Endodermal cell (in vitro differentiated cells): ENCODE results near the gene SMIM11. TPM values are rescaled to one million over a fixed set of nuclear protein-coding genes. Genes with fewer than 3 reads are reported as not detected.
A peak's percentile ranks its signal among the peaks of the same experiment; 100 is the strongest.

Source experiments
- DNase-seq: peaks from one replicate; pipeline ENCODE4 v3.0.0-alpha.2; 2017
- H3K27ac ChIP-seq: 2 replicates; pipeline ENCODE4 v1.5.1; 2013; ENCODE audit warnings: mild to moderate bottlenecking, low read depth, low read length, moderate library complexity
- H3K27me3 ChIP-seq: 2 replicates; pipeline ENCODE4 v1.6.1; 2013; ENCODE audit warnings: mild to moderate bottlenecking, low read length, moderate library complexity; ENCODE audit not compliant: insufficient read depth, control insufficient read depth, poor library complexity, severe bottlenecking
- H3K36me3 ChIP-seq: 2 replicates; pipeline ENCODE4 v1.7.0; 2013; ENCODE audit warnings: mild to moderate bottlenecking, low read length, moderate library complexity; ENCODE audit not compliant: control insufficient read depth, insufficient read depth
- H3K4me1 ChIP-seq: one replicate; pipeline ENCODE4 v1.7.0; 2013; ENCODE audit warnings: low read length; ENCODE audit not compliant: control insufficient read depth, insufficient read depth
- H3K4me3 ChIP-seq: 2 replicates; pipeline ENCODE4 v1.5.1; 2013; ENCODE audit warnings: mild to moderate bottlenecking, low read length, moderate library complexity
- H3K9ac ChIP-seq: 2 replicates; pipeline ENCODE4 v1.6.1; 2013; ENCODE audit warnings: mild to moderate bottlenecking, low read length, moderate library complexity; ENCODE audit not compliant: poor library complexity, severe bottlenecking; ENCODE audit errors: extremely low read depth
- H3K9me3 ChIP-seq: 2 replicates; pipeline ENCODE4 v1.6.1; 2013; ENCODE audit warnings: mild to moderate bottlenecking, low read length, moderate library complexity; ENCODE audit not compliant: control insufficient read depth
- H3K27ac Mint-ChIP-seq: 2 replicates; pipeline ENCODE4 v1.8.0; 2020; ENCODE audit warnings: mixed read lengths
- H3K27me3 Mint-ChIP-seq: 2 replicates; pipeline ENCODE4 v1.8.0; 2021; ENCODE audit warnings: mild to moderate bottlenecking, mixed read lengths; ENCODE audit not compliant: insufficient read depth
- H3K36me3 Mint-ChIP-seq: 2 replicates; pipeline ENCODE4 v1.8.0; 2020; ENCODE audit warnings: low read depth, mixed read lengths
- H3K4me1 Mint-ChIP-seq: 2 replicates; pipeline ENCODE4 v1.8.0; 2020; ENCODE audit warnings: mixed read lengths
- H3K4me3 Mint-ChIP-seq: 2 replicates; pipeline ENCODE4 v1.8.0; 2020; ENCODE audit warnings: mild to moderate bottlenecking, moderate library complexity, mixed read lengths
- H3K9me3 Mint-ChIP-seq: 2 replicates; pipeline ENCODE4 v1.8.0; 2020; ENCODE audit warnings: mild to moderate bottlenecking, mixed read lengths
- WGBS, 2 experiments: methylation state at CpG; one replicate each; pipeline versions ENCODE4 v1.1.5 to v1.1.7; 2013; ENCODE audit warnings: missing lambda C conversion rate in 2 of 2, mixed read lengths in 1 of 2; ENCODE audit not compliant: insufficient coverage in 1 of 2, insufficient read length in 1 of 2; 5-methylcytosine and 5-hydroxymethylcytosine counted together
- total RNA-seq, 2 donors: library from RNA; stranded (reverse); fragmentation: NEBNext Ultra II Directional in 1 of 2; extraction: Animal tissue kit (Norgen Biotek cat#: 25700) in 1 of 2; gene quantifications; 2 replicates in 1 of 2; 3 replicates in 1 of 2; pipeline ENCODE4 v1.2.1, GENCODE V29; 2021
- TF ChIP-seq, protein P1 (sequence below): fragments of 200-600 bp; sonication (generic); conservative IDR thresholded peaks from 2 replicates; pipeline ENCODE4 v1.5.0; 2021; ENCODE audit warnings: antibody characterized with exemption, mild to moderate bottlenecking

SMIM11 gene
- total RNA-seq, 2 donors from 2014 or later = 2.4 to 10.5 TPM

DNA sequence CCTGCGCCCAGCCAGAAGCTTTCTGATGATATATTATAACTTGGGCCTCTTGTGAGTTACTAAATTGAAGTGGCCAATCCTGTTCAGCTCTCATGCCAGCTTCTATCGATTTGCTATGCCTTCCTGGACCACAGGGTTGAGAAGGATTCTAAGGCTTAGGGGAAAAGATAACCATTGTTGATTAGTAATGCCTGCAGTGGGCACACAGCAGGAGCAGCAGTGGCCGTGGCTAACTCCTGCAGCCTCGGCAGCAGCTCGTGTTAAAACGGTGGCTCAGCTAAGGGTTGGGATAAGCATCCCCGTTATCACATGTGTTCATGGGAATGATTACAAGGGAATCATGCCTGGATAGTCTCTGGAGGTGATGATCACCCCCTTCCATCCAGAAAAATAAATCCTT, 32.0 kb upstream of the SMIM11 start:
- Histone ChIP-seq H3K36me3 (no peaks in the 10 kb centered on the region), H3K27me3 (no peaks in the 10 kb centered on the region), H3K4me1 (no peaks in the 10 kb centered on the region), H3K9me3 (no peaks in the 10 kb centered on the region), H3K4me3 (no peak overlapping the region), H3K9ac (no peak overlapping the region), H3K27ac (no peak overlapping the region)
- Mint-ChIP-seq H3K4me3 (no peak overlapping the region), H3K27me3 (no peaks in the 10 kb centered on the region), H3K27ac (no peak overlapping the region), H3K36me3 (no peaks in the 10 kb centered on the region), H3K4me1 (no peaks in the 10 kb centered on the region), H3K9me3 (peaks cover 2% of the 10 kb centered on the region)
- peak; percentile 38 for DNase-seq
- TF ChIP-seq, protein P1, sequence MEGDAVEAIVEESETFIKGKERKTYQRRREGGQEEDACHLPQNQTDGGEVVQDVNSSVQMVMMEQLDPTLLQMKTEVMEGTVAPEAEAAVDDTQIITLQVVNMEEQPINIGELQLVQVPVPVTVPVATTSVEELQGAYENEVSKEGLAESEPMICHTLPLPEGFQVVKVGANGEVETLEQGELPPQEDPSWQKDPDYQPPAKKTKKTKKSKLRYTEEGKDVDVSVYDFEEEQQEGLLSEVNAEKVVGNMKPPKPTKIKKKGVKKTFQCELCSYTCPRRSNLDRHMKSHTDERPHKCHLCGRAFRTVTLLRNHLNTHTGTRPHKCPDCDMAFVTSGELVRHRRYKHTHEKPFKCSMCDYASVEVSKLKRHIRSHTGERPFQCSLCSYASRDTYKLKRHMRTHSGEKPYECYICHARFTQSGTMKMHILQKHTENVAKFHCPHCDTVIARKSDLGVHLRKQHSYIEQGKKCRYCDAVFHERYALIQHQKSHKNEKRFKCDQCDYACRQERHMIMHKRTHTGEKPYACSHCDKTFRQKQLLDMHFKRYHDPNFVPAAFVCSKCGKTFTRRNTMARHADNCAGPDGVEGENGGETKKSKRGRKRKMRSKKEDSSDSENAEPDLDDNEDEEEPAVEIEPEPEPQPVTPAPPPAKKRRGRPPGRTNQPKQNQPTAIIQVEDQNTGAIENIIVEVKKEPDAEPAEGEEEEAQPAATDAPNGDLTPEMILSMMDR = no peak
- WGBS, 2 experiments = 85 to 89% methylated on average over 7 of the region's 7 CpGs

DNA sequence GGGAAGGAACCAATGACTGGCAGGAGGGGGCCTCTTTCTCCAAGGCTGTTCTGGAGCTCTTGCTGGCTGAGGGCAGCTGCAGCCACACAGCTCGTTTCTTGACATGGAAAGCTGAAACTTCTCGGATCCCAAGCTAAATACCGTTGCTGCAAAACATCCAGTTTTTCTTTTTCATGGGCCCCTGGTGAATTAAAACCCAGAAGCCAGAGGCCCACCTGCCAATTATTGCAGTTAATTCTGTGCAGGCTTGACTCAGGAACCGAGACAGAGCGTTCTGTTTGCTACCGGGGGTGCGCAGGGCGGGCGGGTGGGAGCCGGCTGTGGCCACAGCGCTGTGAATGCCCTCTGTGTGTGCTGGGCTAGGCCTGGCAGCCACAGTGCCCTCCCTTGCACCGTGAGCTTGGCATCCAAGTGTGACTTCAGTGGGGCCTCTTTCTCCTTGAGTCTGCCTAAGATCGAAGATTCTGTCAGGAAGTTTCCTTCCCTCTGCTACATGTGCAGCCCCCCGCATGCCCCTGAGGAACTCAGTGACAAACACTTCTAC, 31.4 kb upstream of the SMIM11 start:
- no peaks in the 10 kb centered on the region for H3K36me3 Mint-ChIP-seq
- Histone ChIP-seq H3K36me3 (no peaks in the 10 kb centered on the region), H3K9ac (no peak overlapping the region), H3K27me3 (no peaks in the 10 kb centered on the region), H3K4me1 (no peaks in the 10 kb centered on the region), H3K9me3 (no peaks in the 10 kb centered on the region), H3K27ac (no peak overlapping the region), H3K4me3 (no peak overlapping the region)
- 91 to 95% methylated on average over 12 to 14 of the region's 14 CpGs for WGBS, 2 experiments
- no peak overlapping the region for H3K4me3 Mint-ChIP-seq
- no peak overlapping the region for H3K27ac Mint-ChIP-seq
- no peaks in the 10 kb centered on the region for H3K27me3 Mint-ChIP-seq
- peak; percentile 17 for DNase-seq
- peaks cover 2% of the 10 kb centered on the region for H3K9me3 Mint-ChIP-seq
- TF ChIP-seq, protein P1 = no peak
- H3K4me1 Mint-ChIP-seq = no peaks in the 10 kb centered on the region

DNA sequence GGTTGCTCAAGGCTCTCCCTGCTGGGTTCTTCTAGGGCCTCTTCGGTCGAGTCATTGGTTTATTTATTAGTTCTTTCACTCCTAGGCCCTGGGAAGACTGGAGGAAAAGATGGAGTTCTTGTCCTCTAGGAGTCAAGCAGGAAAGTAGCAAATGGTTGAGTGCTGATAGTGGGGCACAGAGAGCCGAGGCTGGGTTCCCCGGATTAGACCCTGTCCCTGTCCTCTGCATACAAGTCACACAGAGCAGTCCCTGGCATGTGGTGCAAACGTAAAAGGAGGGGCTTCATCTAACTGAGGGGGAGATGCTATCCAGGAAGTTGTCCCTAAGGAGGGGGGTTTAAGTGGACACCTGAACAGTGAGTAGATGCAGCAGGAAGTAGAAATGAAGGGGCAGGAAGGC, 30.7 kb upstream of the SMIM11 start:
- peaks cover 2% of the 10 kb centered on the region for H3K9me3 Mint-ChIP-seq
- H3K27me3 Mint-ChIP-seq = no peaks in the 10 kb centered on the region
- H3K27ac Mint-ChIP-seq = no peak overlapping the region
- Histone ChIP-seq H3K36me3 (no peaks in the 10 kb centered on the region), H3K27me3 (no peaks in the 10 kb centered on the region), H3K4me3 (no peak overlapping the region), H3K27ac (no peak overlapping the region), H3K9ac (no peak overlapping the region), H3K4me1 (no peaks in the 10 kb centered on the region), H3K9me3 (no peaks in the 10 kb centered on the region)
- TF ChIP-seq, protein P1 = no peak
- H3K4me1 Mint-ChIP-seq = no peaks in the 10 kb centered on the region
- DNase-seq = peak; percentile 16
- H3K4me3 Mint-ChIP-seq = no peak overlapping the region
- WGBS, 2 experiments = 90 to 93% methylated on average over 5 of the region's 5 CpGs
- no peaks in the 10 kb centered on the region for H3K36me3 Mint-ChIP-seq
